Naive thymus-derived CD4-positive, alpha-beta T cell (primary cell): ENCODE data around the gene GSS. TPM values are rescaled to one million over a fixed set of nuclear protein-coding genes. Genes with fewer than 3 reads are reported as not detected.

Experiments used
- microRNA-seq: library from miRNA; unstranded; fragments of <30 nt; microRNA quantifications from one replicate; pipeline ENCODE4 v1.2.0, GENCODE V29; 2022; ENCODE audit warnings: borderline microRNAs expressed
- polyA plus RNA-seq, 2 donors: library from polyadenylated mRNA; unstranded; fragments of 300-500 nt; fragmentation: Illumina TruSeq; gene quantifications; one replicate each; pipeline ENCODE4 v1.2.3, GENCODE V29; 2021
- total RNA-seq, 6 experiments: library from RNA in 5 of 6; stranded (reverse) in 5 of 6; gene quantifications; 1 replicate in 5 of 6; 2 replicates in 1 of 6; pipeline ENCODE4 v1.2.3 and lab custom pipeline; 2021 to 2026

Gene GSS
- total and polyA plus RNA-seq, 7 experiments from 2014 or later, result 25.9 to 54.4 (median 35.5) TPM

Small RNA genes within 50 kb of the gene (microRNA-seq; reads per million reads assigned to microRNA genes)
- gene MIR499A, result not detected
- not detected for gene MIR499B

Other genes starting within 250 kb of the GSS start
- 10 to 100 TPM; 23.6 to 31.9 (median 29.3) TPM for gene NCOA6, start 130.2 kb downstream of the GSS start, total RNA-seq
- 10 to 100 TPM in 1 of 2 donors, 1 to 10 TPM in 1; 4.6 to 12.7 TPM for gene NCOA6, start 130.2 kb downstream of the GSS start, polyA plus RNA-seq
- 10 to 100 TPM; 13.9 to 50.6 (median 46.1) TPM for gene GGT7, start 83.0 kb downstream of the GSS start, total RNA-seq
- gene GGT7, start 83.0 kb downstream of the GSS start, polyA plus RNA-seq, result 10 to 100 TPM in 1 of 2 donors, 1 to 10 TPM in 1; 6.2 to 10.6 TPM
- 10 to 100 TPM; 37.3 to 51.7 (median 43.3) TPM for gene ACSS2, start 79.2 kb downstream of the GSS start, total RNA-seq
- gene ACSS2, start 79.2 kb downstream of the GSS start, polyA plus RNA-seq, result 10 to 100 TPM; 14.6 to 17.5 TPM
- gene MYH7B, start 62 bp upstream of the GSS start, total RNA-seq, result 1 to 10 TPM in 1 of 5 experiments, under 1 TPM in 4; 0.15 to 1.0 (median 0.44) TPM
- under 1 TPM in 1 of 2 donors, not detected in 1; 0.52 TPM for gene MYH7B, start 62 bp upstream of the GSS start, polyA plus RNA-seq
- gene TRPC4AP, start 137.0 kb upstream of the GSS start, total RNA-seq, result 10 to 100 TPM; 50.5 to 66.0 (median 60.6) TPM
- 10 to 100 TPM; 45.8 to 72.0 TPM for gene TRPC4AP, start 137.0 kb upstream of the GSS start, polyA plus RNA-seq
- gene EDEM2, start 191.5 kb upstream of the GSS start, total RNA-seq, result 10 to 100 TPM; 15.4 to 30.9 (median 20.0) TPM
- gene EDEM2, start 191.5 kb upstream of the GSS start, polyA plus RNA-seq, result 10 to 100 TPM; 27.3 to 38.4 TPM
- 1 to 10 TPM in 1 of 5 experiments, under 1 TPM in 2, not detected in 2; 0.35 to 2.0 (median 0.60) TPM for gene PROCR, start 216.3 kb upstream of the GSS start, total RNA-seq
- gene PROCR, start 216.3 kb upstream of the GSS start, polyA plus RNA-seq, result 1 to 10 TPM in 1 of 2 donors, under 1 TPM in 1; 0.87 to 1.3 TPM